ENCODE data around the gene VSIG4. TPM values are rescaled to one million over a fixed set of nuclear protein-coding genes. Genes with fewer than 3 reads are reported as not detected.

Gene VSIG4
- total RNA-seq, 1 donor from 2014 or later: not detected

- DNase-seq (ENCODE audit: low spot score in 2 of 2, unreplicated experiment in 2 of 2): no peak
- Mint-ChIP-seq H3K4me1 (peaks cover 4% of the 10 kb centered on the region), H3K9me3 (peaks cover 19% of the 10 kb centered on the region), H3K27ac (no peak overlapping the region), H3K27me3 (ENCODE audit: low read depth) (no peaks in the 10 kb centered on the region), H3K4me3 (no peak overlapping the region), H3K36me3 (no peaks in the 10 kb centered on the region)
- TF ChIP-seq CTCF (IDR thresholded peaks at IDR 0.05; ENCODE audit: unreplicated experiment): no peak
Measured at GRCh38 chrX:66020631-66021334, 19.1 kb downstream of the VSIG4 start.

- no peaks in the 10 kb centered on the region for H3K27me3 Mint-ChIP-seq (ENCODE audit: low read depth)
- no peak for DNase-seq (ENCODE audit: low spot score in 2 of 2, unreplicated experiment in 2 of 2)
- peaks cover 4% of the 10 kb centered on the region for H3K4me1 Mint-ChIP-seq
- no peak overlapping the region for H3K27ac Mint-ChIP-seq
- peaks cover 18% of the 10 kb centered on the region for H3K9me3 Mint-ChIP-seq
- no peak overlapping the region for H3K4me3 Mint-ChIP-seq
- TF ChIP-seq CTCF (IDR thresholded peaks at IDR 0.05; ENCODE audit: unreplicated experiment): no peak
- H3K36me3 Mint-ChIP-seq: no peaks in the 10 kb centered on the region
Measured at GRCh38 chrX:66019974-66020373, 19.9 kb downstream of the VSIG4 start.

- DNase-seq (ENCODE audit: low spot score in 2 of 2, unreplicated experiment in 2 of 2): no peak
- Mint-ChIP-seq H3K4me3 (no peak overlapping the region), H3K4me1 (peaks cover 4% of the 10 kb centered on the region), H3K27me3 (ENCODE audit: low read depth) (no peaks in the 10 kb centered on the region), H3K9me3 (peaks cover 12% of the 10 kb centered on the region), H3K36me3 (no peaks in the 10 kb centered on the region), H3K27ac (no peak overlapping the region)
- no peak for TF ChIP-seq CTCF (IDR thresholded peaks at IDR 0.05; ENCODE audit: unreplicated experiment)
Measured at GRCh38 chrX:66019310-66019652, 20.6 kb downstream of the VSIG4 start.

GRCh38 chrX:66018585-66019309, 21.1 kb downstream of the VSIG4 start:
- H3K27ac Mint-ChIP-seq: no peak overlapping the region
- no peaks in the 10 kb centered on the region for H3K36me3 Mint-ChIP-seq
- H3K9me3 Mint-ChIP-seq: peaks cover 13% of the 10 kb centered on the region
- H3K4me1 Mint-ChIP-seq: peaks cover 4% of the 10 kb centered on the region
- no peak for DNase-seq (ENCODE audit: low spot score in 2 of 2, unreplicated experiment in 2 of 2)
- no peak overlapping the region for H3K4me3 Mint-ChIP-seq
- no peaks in the 10 kb centered on the region for H3K27me3 Mint-ChIP-seq (ENCODE audit: low read depth)
- TF ChIP-seq CTCF (IDR thresholded peaks at IDR 0.05; ENCODE audit: unreplicated experiment): no peak

GRCh38 chrX:66017659-66018170, 22.2 kb downstream of the VSIG4 start:
- no peak for DNase-seq (ENCODE audit: low spot score in 2 of 2, unreplicated experiment in 2 of 2)
- H3K36me3 Mint-ChIP-seq: no peaks in the 10 kb centered on the region
- H3K27me3 Mint-ChIP-seq (ENCODE audit: low read depth): no peaks in the 10 kb centered on the region
- H3K4me1 Mint-ChIP-seq: peaks cover 4% of the 10 kb centered on the region
- no peak overlapping the region for H3K4me3 Mint-ChIP-seq
- H3K27ac Mint-ChIP-seq: no peak overlapping the region
- no peak for TF ChIP-seq CTCF (IDR thresholded peaks at IDR 0.05; ENCODE audit: unreplicated experiment)
- H3K9me3 Mint-ChIP-seq: peaks cover 18% of the 10 kb centered on the region
